K562 (cell line): ENCODE data around the gene MACROD2.

Experiments used
- CHD2 ChIP-seq: IDR thresholded peaks from 2 replicates; pipeline ENCODE4 v1.6.1; 2011; ENCODE audit warnings: low read depth, low read length
- CTCF ChIP-seq, 3 experiments: IDR thresholded peaks in 2 of 3; conservative IDR thresholded peaks in 1 of 3; 2 replicates each; pipeline ENCODE4 v1.5.1; 2011 to 2012; ENCODE audit warnings: low read length in 3 of 3, mild to moderate bottlenecking in 3 of 3, control low read depth in 2 of 3, improper control_type of control experiment in 1 of 3, inconsistent platforms in 1 of 3, low read depth in 1 of 3, mixed read lengths in 1 of 3, moderate library complexity in 1 of 3; ENCODE audit not compliant: insufficient read depth in 2 of 3
- FOS ChIP-seq: IDR thresholded peaks from 3 replicates; pipeline ENCODE4 v1.6.1; 2011; ENCODE audit not compliant: insufficient read length; ENCODE audit errors: extremely low read depth
- HCFC1 ChIP-seq: IDR thresholded peaks from 2 replicates; pipeline ENCODE4 v1.6.1; 2012; ENCODE audit warnings: low read depth, low read length, improper control_type of control experiment
- HNRNPK ChIP-seq: fragments of 200-400 bp; formaldehyde crosslinking; IDR thresholded peaks from one replicate; pipeline ENCODE4 v1.6.1; 2018; ENCODE audit warnings: mild to moderate bottlenecking, low read depth, low read length; ENCODE audit not compliant: poor library complexity, severe bottlenecking
- JUNB ChIP-seq: fragments of 450-650 bp; formaldehyde crosslinking; conservative IDR thresholded peaks from 2 replicates; pipeline ENCODE4 v1.4.0; 2020; ENCODE audit warnings: mild to moderate bottlenecking
- NFYB ChIP-seq: IDR thresholded peaks from 2 replicates; pipeline ENCODE4 v1.6.1; 2011; ENCODE audit warnings: mild to moderate bottlenecking, moderate library complexity; ENCODE audit not compliant: insufficient read length; ENCODE audit errors: extremely low read depth
- POLR2AphosphoS5 ChIP-seq: IDR thresholded peaks from 2 replicates; pipeline ENCODE4 v1.6.1; 2011; ENCODE audit warnings: mild to moderate bottlenecking, low read depth, low read length, moderate library complexity; ENCODE audit not compliant: control insufficient read depth, insufficient read depth
- RFX5 ChIP-seq: IDR thresholded peaks from 2 replicates; pipeline ENCODE4 v1.6.1; 2011; ENCODE audit warnings: low read depth, mild to moderate bottlenecking, improper control_type of control experiment, low read length
- SETDB1 ChIP-seq: IDR thresholded peaks from one replicate; pipeline ENCODE4 v1.6.1; 2012; ENCODE audit warnings: low read length, control low read depth, inconsistent platforms
- SMC3 ChIP-seq: conservative IDR thresholded peaks from 2 replicates; pipeline ENCODE4 v1.6.1; 2011; ENCODE audit warnings: low read depth, low read length, improper control_type of control experiment; ENCODE audit not compliant: insufficient read depth
- TEAD4 ChIP-seq, 2 experiments: sonication (generic) in 1 of 2; formaldehyde crosslinking in 1 of 2; IDR thresholded peaks; 2 replicates each; pipeline versions ENCODE4 v1.6.1 to v1.8.0; 2012 to 2022; ENCODE audit warnings: borderline replicate concordance in 1 of 2, inconsistent platforms in 1 of 2, low read length in 1 of 2, mild to moderate bottlenecking in 1 of 2, missing genetic modification reagents in 1 of 2
- ZNF407 ChIP-seq: fragments of 450-650 bp; IDR thresholded peaks from 2 replicates; pipeline ENCODE4 v1.6.1; 2016; ENCODE audit warnings: low read depth
- TF ChIP-seq, protein P1 (sequence below): sonication (generic); formaldehyde crosslinking; IDR thresholded peaks from 2 replicates; pipeline ENCODE4 v1.8.0; 2022; ENCODE audit warnings: mild to moderate bottlenecking, missing genetic modification reagents, borderline replicate concordance

GRCh38 chr20:14310977-14311627 lies 315.8 kb downstream of the MACROD2 start:
- TF ChIP-seq SETDB1 (no peak), RFX5 (no peak), POLR2AphosphoS5 (no peak), JUNB (CRISPR knock-in tag) (no peak), FOS (no peak), CTCF (IDR thresholded peaks at IDR 0.05 in 2 of 3, conservative IDR thresholded peaks at IDR 0.05 in 1 of 3; ENCODE audit: insufficient read depth in 2 of 3, low read depth in 1 of 3, low read length in 3 of 3) (no peak), HCFC1 (no peak), SMC3 (no peak), NFYB (no peak), ZNF407 (no peak), TEAD4 (IDR thresholded peaks at IDR 0.05; ENCODE audit: low read length) (no peak), TEAD4 (CRISPR knock-in tag; IDR thresholded peaks at IDR 0.05; ENCODE audit: borderline replicate concordance) (no peak), HNRNPK (no peak), CHD2 (no peak)
- TF ChIP-seq, protein P1, sequence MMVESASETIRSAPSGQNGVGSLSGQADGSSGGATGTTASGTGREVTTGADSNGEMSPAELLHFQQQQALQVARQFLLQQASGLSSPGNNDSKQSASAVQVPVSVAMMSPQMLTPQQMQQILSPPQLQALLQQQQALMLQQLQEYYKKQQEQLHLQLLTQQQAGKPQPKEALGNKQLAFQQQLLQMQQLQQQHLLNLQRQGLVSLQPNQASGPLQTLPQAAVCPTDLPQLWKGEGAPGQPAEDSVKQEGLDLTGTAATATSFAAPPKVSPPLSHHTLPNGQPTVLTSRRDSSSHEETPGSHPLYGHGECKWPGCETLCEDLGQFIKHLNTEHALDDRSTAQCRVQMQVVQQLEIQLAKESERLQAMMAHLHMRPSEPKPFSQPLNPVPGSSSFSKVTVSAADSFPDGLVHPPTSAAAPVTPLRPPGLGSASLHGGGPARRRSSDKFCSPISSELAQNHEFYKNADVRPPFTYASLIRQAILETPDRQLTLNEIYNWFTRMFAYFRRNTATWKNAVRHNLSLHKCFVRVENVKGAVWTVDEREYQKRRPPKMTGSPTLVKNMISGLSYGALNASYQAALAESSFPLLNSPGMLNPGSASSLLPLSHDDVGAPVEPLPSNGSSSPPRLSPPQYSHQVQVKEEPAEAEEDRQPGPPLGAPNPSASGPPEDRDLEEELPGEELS, result no peak
